HepG2 (cell line): ENCODE measurements around the gene SBK2. TPM values are rescaled to one million over a fixed set of nuclear protein-coding genes. Genes with fewer than 3 reads are reported as not detected.
A peak's percentile ranks its signal among the peaks of the same experiment; 100 is the strongest.

Source experiments
- ATF7-NPFF ChIP-seq: sonication (generic); formaldehyde crosslinking; IDR thresholded peaks from 2 replicates; pipeline ENCODE4 v1.8.1; 2023; ENCODE audit warnings: mild to moderate bottlenecking, low read depth, missing genetic modification reagents, moderate library complexity
- CENPBD1 ChIP-seq: sonication (generic); formaldehyde crosslinking; IDR thresholded peaks from 2 replicates; pipeline ENCODE4 v1.8.0; 2022; ENCODE audit warnings: missing genetic modification reagents, low read depth, mild to moderate bottlenecking, borderline replicate concordance
- FOXM1 ChIP-seq: sonication (generic); formaldehyde crosslinking; IDR thresholded peaks from 2 replicates; pipeline ENCODE4 v1.5.0; 2020; ENCODE audit warnings: missing genetic modification reagents
- GATAD1 ChIP-seq: IDR thresholded peaks from 2 replicates; pipeline ENCODE4 v1.6.1; 2016; ENCODE audit warnings: missing genetic modification reagents, missing compliant biosample characterization
- IKZF1 ChIP-seq: fragments of 450-650 bp; IDR thresholded peaks from 2 replicates; pipeline ENCODE4 v1.7.1; 2016
- ISL2 ChIP-seq: sonication (generic); formaldehyde crosslinking; IDR thresholded peaks from 2 replicates; pipeline ENCODE4 v1.5.0; 2020; ENCODE audit warnings: missing genetic modification reagents
- NFYB ChIP-seq: sonication (generic); formaldehyde crosslinking; IDR thresholded peaks from 2 replicates; pipeline ENCODE4 v1.4.0; 2020; ENCODE audit warnings: missing genetic modification reagents
- NR2F6 ChIP-seq, 2 experiments: IDR thresholded peaks; 2 replicates each; pipeline ENCODE4 v1.6.1; 2016; ENCODE audit warnings: antibody characterized with exemption in 1 of 2, mild to moderate bottlenecking in 1 of 2
- PATZ1 ChIP-seq: sonication (generic); formaldehyde crosslinking; IDR thresholded peaks from 2 replicates; pipeline ENCODE4 v1.4.0; 2020; ENCODE audit warnings: missing genetic modification reagents
- RARA ChIP-seq: IDR thresholded peaks from 2 replicates; pipeline ENCODE4 v1.6.1; 2016; ENCODE audit warnings: missing genetic modification reagents, missing compliant biosample characterization
- REXO4 ChIP-seq: sonication (generic); formaldehyde crosslinking; IDR thresholded peaks from 2 replicates; pipeline ENCODE4 v1.8.0; 2022; ENCODE audit warnings: missing genetic modification reagents, mild to moderate bottlenecking, borderline replicate concordance
- SOX5 ChIP-seq: IDR thresholded peaks from 2 replicates; pipeline ENCODE4 v1.6.1; 2016; ENCODE audit warnings: borderline replicate concordance
- SPEN ChIP-seq: sonication (generic); formaldehyde crosslinking; IDR thresholded peaks from 2 replicates; pipeline ENCODE4 v1.5.1; 2020; ENCODE audit warnings: low read depth, mild to moderate bottlenecking, missing genetic modification reagents
- TCF7 ChIP-seq: sonication (generic); IDR thresholded peaks from 2 replicates; pipeline ENCODE4 v1.6.1; 2016; ENCODE audit warnings: antibody characterized with exemption, low read depth
- THRA ChIP-seq: sonication (generic); formaldehyde crosslinking; IDR thresholded peaks from 2 replicates; pipeline ENCODE4 v1.4.0; 2020; ENCODE audit warnings: missing genetic modification reagents, borderline replicate concordance
- ZNF230 ChIP-seq: sonication (generic); formaldehyde crosslinking; IDR thresholded peaks from 2 replicates; pipeline ENCODE4 v1.4.0; 2020; ENCODE audit warnings: mild to moderate bottlenecking, missing genetic modification reagents
- ZNF335 ChIP-seq: sonication (generic); formaldehyde crosslinking; IDR thresholded peaks from 2 replicates; pipeline ENCODE4 v1.4.0; 2020; ENCODE audit warnings: missing genetic modification reagents
- ZNF607 ChIP-seq: sonication (generic); formaldehyde crosslinking; IDR thresholded peaks from 2 replicates; pipeline ENCODE4 v1.5.1; 2020; ENCODE audit warnings: missing genetic modification reagents, mild to moderate bottlenecking, borderline replicate concordance
- polyA plus RNA-seq, 8 experiments: library from polyadenylated mRNA; depleted of rRNA in 3 of 8; stranded (reverse) in 7 of 8; unstranded in 1 of 8; fragments of >200 nt; fragmentation: Illumina TruSeq in 4 of 8; extraction: Trizol in 4 of 8; gene quantifications; 2 replicates each; pipeline versions ENCODE4 v1.2.1 to v1.2.3, GENCODE V29; 2011 to 2016; ENCODE audit warnings: low read depth in 4 of 8, missing spikeins in 1 of 8, mixed read lengths in 1 of 8; ENCODE audit not compliant: insufficient read depth in 1 of 8
- total RNA-seq, 5 experiments: library from RNA; depleted of rRNA; stranded (reverse); fragments of >200 nt; fragmentation: Illumina TruSeq; extraction: Trizol; gene quantifications; 2 replicates each; pipeline ENCODE4 v1.2.3, GENCODE V29; 2016; ENCODE audit warnings: low read depth in 1 of 5
- TF ChIP-seq, protein P1 (sequence below): sonication (generic); formaldehyde crosslinking; IDR thresholded peaks from 2 replicates; pipeline ENCODE4 v1.9.0; 2021; ENCODE audit warnings: missing genetic modification reagents, borderline replicate concordance
- TF ChIP-seq, protein P2 (sequence below): sonication (generic); IDR thresholded peaks from 2 replicates; pipeline ENCODE4 v1.6.1; 2016; ENCODE audit warnings: low read depth, borderline replicate concordance
- TF ChIP-seq, protein P3 (sequence below): IDR thresholded peaks from 2 replicates; pipeline ENCODE4 v1.6.1; 2016; ENCODE audit warnings: low read depth, control low read depth

Gene SBK2
- total and polyA plus RNA-seq, 2 of the 13 experiments (the other 11 are each of a cell fraction or from before 2014, with no cell fraction given) = 0.24 TPM; not detected in 1

- no peak for TF ChIP-seq ZNF607 (CRISPR knock-in tag)
- TF ChIP-seq ATF7-NPFF = no peak
- TF ChIP-seq NFYB (CRISPR knock-in tag) = no peak
- no peak for TF ChIP-seq GATAD1 (CRISPR knock-in tag)
- peak; percentile 76; the same call in 1 of the 2 replicates for TF ChIP-seq NR2F6 (IDR thresholded peaks at IDR 0.05)
- TF ChIP-seq NR2F6 (CRISPR knock-in tag; IDR thresholded peaks at IDR 0.05) = peak; percentile 78; the same call in 1 of the 2 replicates
- TF ChIP-seq REXO4 (CRISPR knock-in tag) = no peak
- 0 out of 2 replicates have a peak, but pooled peaks have one; percentile 15 for TF ChIP-seq RARA
- TF ChIP-seq PATZ1 = peak; percentile 54
- TF ChIP-seq SOX5 = peak; percentile 47; the same call in 1 of the 2 replicates
- no peak for TF ChIP-seq ZNF335
- no peak for TF ChIP-seq CENPBD1
- TF ChIP-seq, protein P1, sequence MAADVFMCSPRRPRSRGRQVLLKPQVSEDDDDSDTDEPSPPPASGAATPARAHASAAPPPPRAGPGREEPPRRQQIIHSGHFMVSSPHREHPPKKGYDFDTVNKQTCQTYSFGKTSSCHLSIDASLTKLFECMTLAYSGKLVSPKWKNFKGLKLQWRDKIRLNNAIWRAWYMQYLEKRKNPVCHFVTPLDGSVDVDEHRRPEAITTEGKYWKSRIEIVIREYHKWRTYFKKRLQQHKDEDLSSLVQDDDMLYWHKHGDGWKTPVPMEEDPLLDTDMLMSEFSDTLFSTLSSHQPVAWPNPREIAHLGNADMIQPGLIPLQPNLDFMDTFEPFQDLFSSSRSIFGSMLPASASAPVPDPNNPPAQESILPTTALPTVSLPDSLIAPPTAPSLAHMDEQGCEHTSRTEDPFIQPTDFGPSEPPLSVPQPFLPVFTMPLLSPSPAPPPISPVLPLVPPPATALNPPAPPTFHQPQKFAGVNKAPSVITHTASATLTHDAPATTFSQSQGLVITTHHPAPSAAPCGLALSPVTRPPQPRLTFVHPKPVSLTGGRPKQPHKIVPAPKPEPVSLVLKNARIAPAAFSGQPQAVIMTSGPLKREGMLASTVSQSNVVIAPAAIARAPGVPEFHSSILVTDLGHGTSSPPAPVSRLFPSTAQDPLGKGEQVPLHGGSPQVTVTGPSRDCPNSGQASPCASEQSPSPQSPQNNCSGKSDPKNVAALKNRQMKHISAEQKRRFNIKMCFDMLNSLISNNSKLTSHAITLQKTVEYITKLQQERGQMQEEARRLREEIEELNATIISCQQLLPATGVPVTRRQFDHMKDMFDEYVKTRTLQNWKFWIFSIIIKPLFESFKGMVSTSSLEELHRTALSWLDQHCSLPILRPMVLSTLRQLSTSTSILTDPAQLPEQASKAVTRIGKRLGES (CRISPR knock-in tag) = no peak
- TF ChIP-seq, protein P2, sequence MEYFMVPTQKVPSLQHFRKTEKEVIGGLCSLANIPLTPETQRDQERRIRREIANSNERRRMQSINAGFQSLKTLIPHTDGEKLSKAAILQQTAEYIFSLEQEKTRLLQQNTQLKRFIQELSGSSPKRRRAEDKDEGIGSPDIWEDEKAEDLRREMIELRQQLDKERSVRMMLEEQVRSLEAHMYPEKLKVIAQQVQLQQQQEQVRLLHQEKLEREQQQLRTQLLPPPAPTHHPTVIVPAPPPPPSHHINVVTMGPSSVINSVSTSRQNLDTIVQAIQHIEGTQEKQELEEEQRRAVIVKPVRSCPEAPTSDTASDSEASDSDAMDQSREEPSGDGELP = no peak
- no peak for TF ChIP-seq SPEN
- no peak for TF ChIP-seq IKZF1
- no peak for TF ChIP-seq ISL2
- no peak for TF ChIP-seq FOXM1 (CRISPR knock-in tag)
- TF ChIP-seq ZNF230 (CRISPR knock-in tag) = 0 out of 2 replicates have a peak, but pooled peaks have one; percentile 58
- TF ChIP-seq TCF7 = no peak
- TF ChIP-seq THRA (CRISPR knock-in tag) = peak; percentile 28; the same call in 1 of the 2 replicates
- TF ChIP-seq, protein P3, sequence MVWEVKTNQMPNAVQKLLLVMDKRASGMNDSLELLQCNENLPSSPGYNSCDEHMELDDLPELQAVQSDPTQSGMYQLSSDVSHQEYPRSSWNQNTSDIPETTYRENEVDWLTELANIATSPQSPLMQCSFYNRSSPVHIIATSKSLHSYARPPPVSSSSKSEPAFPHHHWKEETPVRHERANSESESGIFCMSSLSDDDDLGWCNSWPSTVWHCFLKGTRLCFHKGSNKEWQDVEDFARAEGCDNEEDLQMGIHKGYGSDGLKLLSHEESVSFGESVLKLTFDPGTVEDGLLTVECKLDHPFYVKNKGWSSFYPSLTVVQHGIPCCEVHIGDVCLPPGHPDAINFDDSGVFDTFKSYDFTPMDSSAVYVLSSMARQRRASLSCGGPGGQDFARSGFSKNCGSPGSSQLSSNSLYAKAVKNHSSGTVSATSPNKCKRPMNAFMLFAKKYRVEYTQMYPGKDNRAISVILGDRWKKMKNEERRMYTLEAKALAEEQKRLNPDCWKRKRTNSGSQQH (CRISPR knock-in tag) = no peak
These were observed 12.8 kb upstream of the SBK2 start (continued) for GRCh38 chr19:55549500-55550320.
